Measurements from ENCODE around the gene NDRG3.
A peak's percentile ranks its signal among the peaks of the same experiment; 100 is the strongest.

Gene NDRG3

DNA sequence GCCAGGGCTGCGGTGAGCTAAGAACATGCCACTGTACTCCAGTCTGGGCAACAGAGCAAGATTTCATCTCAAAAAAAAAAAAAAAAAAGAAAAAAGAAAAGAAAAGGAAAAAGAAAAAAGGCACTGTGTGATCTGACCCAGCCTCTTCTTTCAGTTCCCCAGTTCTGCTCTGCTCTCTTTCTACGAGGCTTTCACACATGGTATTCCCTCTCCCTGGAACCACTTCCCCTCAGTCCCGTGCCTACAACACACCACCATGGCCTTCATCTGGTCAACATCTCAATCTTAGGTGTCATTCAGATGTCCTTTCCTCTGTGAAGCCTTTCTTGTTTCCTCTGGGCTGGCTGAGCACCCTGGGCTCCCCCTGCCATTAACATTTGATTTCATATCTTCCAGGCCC is 29.9 kb upstream of the NDRG3 start:
- peaks cover 12% of the 10 kb centered on the region for H3K36me3 Mint-ChIP-seq (ENCODE audit: low read depth)
- H3K27ac Mint-ChIP-seq = no peak overlapping the region
- no peaks in the 10 kb centered on the region for H3K9me3 Mint-ChIP-seq
- H3K4me1 Mint-ChIP-seq (ENCODE audit: low read depth) = peaks cover 16% of the 10 kb centered on the region
- H3K27me3 Mint-ChIP-seq = no peaks in the 10 kb centered on the region
- no peak for DNase-seq
- H3K4me3 Mint-ChIP-seq = no peak overlapping the region

DNA sequence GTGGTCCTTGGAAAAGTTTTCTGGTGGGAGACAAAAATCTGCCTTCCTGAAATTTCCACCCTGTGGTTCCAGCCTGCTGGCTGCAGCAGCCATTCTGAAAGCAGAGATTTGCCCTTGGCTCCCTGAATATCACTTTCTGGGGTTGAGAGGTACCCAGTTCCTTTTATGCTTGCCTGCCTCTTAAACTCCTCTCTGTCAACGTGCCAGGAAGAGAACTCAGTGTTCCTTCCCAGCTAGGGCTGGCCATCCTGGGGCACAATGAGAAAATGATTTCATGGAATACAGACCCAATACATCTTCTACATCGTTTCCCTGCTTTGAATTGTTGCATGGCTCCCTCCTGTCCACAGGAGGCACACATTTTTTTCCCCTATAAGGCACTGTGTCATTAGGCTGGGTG is 29.3 kb upstream of the NDRG3 start:
- H3K27me3 Mint-ChIP-seq = no peaks in the 10 kb centered on the region
- DNase-seq = no peak
- H3K9me3 Mint-ChIP-seq = no peaks in the 10 kb centered on the region
- H3K4me1 Mint-ChIP-seq (ENCODE audit: low read depth) = peaks cover 19% of the 10 kb centered on the region
- H3K36me3 Mint-ChIP-seq (ENCODE audit: low read depth) = peaks cover 18% of the 10 kb centered on the region
- peak overlapping the region; percentile 48 for H3K4me3 Mint-ChIP-seq
- H3K27ac Mint-ChIP-seq = peak overlapping the region; percentile 60

DNA sequence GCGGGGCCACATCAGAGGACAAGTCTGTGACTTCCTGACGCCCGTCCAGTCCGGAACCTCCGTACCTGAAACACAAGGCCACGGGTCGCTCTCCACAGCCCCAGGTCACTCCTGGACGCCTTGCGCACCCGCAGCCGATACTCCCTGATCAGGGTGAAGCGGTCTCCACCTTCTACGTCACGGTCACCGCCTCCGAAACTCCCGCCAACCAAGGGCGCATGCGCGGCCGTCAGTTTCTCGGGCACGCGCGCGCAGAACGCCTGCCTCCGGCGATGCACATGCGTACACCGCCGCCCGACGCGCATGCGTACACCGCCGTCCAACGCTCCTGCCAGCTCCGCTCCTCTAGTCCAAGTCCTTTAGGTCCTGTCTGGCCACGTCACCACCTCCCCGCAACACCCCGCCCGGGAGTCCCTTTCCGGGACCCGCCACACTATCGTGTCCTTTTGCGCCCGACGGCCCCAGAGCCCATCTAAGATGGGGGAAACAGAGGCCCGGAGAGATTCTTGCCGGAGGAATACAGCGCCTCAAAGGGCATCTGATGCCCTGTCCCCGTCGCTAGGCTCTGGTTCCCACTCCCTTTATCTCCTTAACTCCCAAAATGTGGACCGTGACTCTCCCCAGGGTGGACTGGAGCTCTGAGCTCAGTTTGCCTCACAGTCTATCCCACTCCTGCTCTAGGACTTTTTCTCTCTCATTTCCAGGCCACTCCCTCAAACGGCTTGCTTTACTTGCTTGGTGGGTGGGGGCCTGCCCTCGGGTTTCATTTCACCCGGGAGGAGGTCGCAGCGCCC is 27.9 kb upstream of the NDRG3 start, which contains the start of gene DSN1:
TSS of gene DSN1 (minus strand) at position 167 of the 794 bp plus-strand sequence. CDS start 2,305 bp downstream, outside the sequence.
- Mint-ChIP-seq H3K36me3 (ENCODE audit: low read depth) (peaks cover 21% of the 10 kb centered on the region), H3K27ac (peak within 1 kb of the TSS; percentile 99), H3K4me1 (ENCODE audit: low read depth) (peaks cover 22% of the 10 kb centered on the region), H3K9me3 (no peaks in the 10 kb centered on the region), H3K27me3 (no peaks in the 10 kb centered on the region), H3K4me3 (peak within 1 kb of the TSS; percentile 88)
- DNase-seq = peak; percentile 99

DNA sequence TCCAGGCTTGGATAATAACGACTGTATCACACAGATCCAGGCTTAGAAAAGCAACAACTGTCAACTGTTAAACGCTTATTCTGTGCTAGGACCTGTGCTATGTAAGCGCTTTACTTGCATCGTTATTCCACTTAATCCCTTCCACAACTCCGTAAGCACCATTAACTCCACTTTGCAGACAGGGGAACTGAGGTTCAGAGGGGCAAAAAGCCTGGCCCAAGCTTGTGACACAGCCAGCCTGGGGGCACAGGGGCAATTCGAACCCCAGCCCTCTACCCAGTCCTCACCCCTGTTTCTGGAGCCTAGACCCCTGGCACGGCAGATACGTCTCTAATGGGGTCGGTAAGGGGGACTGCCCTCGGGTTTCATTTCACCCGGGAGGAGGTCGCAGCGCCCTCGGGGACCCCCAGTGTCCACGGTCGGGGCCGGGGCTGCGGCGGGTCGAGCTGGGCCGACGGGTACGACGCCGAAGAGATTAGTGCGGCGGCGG is 27.3 kb upstream of the NDRG3 start:
- Mint-ChIP-seq H3K4me3 (peak overlapping the region; percentile 88), H3K4me1 (ENCODE audit: low read depth) (peaks cover 22% of the 10 kb centered on the region), H3K9me3 (no peaks in the 10 kb centered on the region), H3K36me3 (ENCODE audit: low read depth) (peaks cover 22% of the 10 kb centered on the region), H3K27me3 (no peaks in the 10 kb centered on the region), H3K27ac (peak overlapping the region; percentile 99)
- no peak for DNase-seq

DNA sequence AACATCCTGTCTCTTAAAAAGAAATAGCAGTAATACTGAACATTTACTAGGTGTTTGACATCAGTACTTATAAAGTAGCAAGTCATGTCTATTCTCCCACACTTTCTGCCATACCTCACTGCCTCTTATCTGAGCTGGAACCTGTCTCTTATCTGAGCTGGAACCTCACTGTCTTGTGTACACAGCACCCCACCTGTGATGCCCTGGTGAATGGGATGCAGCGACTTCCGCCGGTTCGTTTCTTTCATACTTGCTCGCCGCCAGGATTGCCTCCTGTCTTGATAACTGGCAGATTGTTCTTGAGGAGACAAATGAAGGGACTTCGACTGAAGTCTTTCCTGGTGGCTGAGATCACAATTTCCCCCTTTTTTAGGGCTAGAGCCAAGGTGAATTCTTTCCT is 24.8 kb upstream of the NDRG3 start:
- peaks cover 22% of the 10 kb centered on the region for H3K4me1 Mint-ChIP-seq (ENCODE audit: low read depth)
- DNase-seq = no peak
- H3K27me3 Mint-ChIP-seq = no peaks in the 10 kb centered on the region
- peaks cover 36% of the 10 kb centered on the region for H3K36me3 Mint-ChIP-seq (ENCODE audit: low read depth)
- peak overlapping the region; percentile 23 for H3K27ac Mint-ChIP-seq
- no peaks in the 10 kb centered on the region for H3K9me3 Mint-ChIP-seq
- no peak overlapping the region for H3K4me3 Mint-ChIP-seq

DNA sequence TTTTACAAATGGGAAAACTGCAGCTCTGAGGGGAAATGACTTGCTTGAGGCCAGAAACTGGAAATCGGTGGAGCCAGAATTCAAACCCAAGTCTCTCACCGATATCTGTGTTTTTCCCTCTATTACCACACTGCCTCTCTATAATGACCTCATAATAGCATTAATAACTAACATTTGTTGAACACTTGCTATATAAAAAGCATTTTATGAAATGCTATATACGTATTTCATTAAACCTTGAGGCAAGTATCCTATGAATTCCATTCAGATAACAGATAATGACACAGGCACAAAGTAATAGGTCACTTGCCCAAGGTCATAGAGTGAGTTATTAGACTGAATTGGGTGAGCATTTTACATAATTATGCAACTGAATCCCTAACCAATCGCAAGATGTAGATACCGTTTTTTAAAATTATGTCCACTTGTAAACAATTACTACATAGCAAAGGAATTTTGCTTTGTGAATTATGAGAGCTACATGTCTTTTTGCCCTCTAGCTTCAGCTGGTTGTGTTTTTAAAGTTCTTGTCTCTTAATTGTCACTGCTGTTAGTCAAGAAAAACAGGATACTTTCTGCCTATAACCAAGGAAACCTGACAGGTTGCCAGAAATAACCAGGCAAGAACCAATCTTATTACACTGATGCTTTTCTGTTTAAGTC is 23.0 kb upstream of the NDRG3 start:
- DNase-seq = no peak
- Mint-ChIP-seq H3K4me3 (no peak overlapping the region), H3K27ac (no peak overlapping the region), H3K27me3 (no peaks in the 10 kb centered on the region), H3K36me3 (ENCODE audit: low read depth) (peaks cover 46% of the 10 kb centered on the region), H3K4me1 (ENCODE audit: low read depth) (peaks cover 17% of the 10 kb centered on the region), H3K9me3 (no peaks in the 10 kb centered on the region)

DNA sequence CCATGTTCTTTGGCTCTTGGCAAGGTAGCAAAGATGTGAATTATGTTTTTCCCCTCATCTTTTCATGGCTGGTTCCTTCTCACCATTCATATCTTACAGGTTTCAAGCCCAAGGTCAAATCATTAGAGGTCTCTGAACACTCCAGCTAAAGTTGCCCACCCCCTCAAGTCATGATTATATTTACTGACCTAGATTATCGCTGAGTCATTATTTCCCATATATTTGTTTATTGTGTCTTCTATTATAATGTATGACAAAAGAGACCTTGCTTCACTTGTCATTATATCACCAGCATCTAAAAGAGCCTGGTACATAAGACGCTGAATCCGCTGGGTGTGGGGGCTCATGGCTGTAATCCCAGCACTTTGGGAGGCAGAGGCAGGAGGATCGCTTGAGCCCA is 15.2 kb upstream of the NDRG3 start:
- H3K4me3 Mint-ChIP-seq = no peak overlapping the region
- no peaks in the 10 kb centered on the region for H3K9me3 Mint-ChIP-seq
- peak overlapping the region; percentile 38 for H3K27ac Mint-ChIP-seq
- DNase-seq = no peak
- H3K27me3 Mint-ChIP-seq = no peaks in the 10 kb centered on the region
- H3K4me1 Mint-ChIP-seq (ENCODE audit: low read depth) = no peaks in the 10 kb centered on the region
- H3K36me3 Mint-ChIP-seq (ENCODE audit: low read depth) = peaks cover 57% of the 10 kb centered on the region

DNA sequence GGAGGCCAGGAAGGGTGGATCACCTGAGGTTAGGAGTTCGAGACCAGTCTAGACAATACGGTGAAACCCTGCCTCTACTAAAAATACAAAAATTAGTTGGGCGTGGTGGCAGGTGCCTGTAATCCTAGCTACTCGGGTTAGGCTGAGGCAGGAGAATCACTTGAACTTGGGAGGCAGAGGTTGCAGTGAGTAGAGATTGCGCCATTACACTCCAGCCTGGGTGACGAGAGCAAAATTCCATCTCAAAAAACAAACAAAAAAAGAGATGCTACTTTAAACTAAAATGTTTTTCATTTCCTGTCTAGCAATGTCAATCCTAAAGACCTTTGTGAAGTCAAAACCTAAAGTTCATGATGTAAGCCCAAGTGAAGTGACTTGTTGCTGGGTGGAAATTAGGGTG is 14.8 kb upstream of the NDRG3 start:
- peaks cover 59% of the 10 kb centered on the region for H3K36me3 Mint-ChIP-seq (ENCODE audit: low read depth)
- no peaks in the 10 kb centered on the region for H3K4me1 Mint-ChIP-seq (ENCODE audit: low read depth)
- no peak overlapping the region for H3K4me3 Mint-ChIP-seq
- H3K9me3 Mint-ChIP-seq = no peaks in the 10 kb centered on the region
- H3K27me3 Mint-ChIP-seq = no peaks in the 10 kb centered on the region
- H3K27ac Mint-ChIP-seq = peak overlapping the region; percentile 38
- peak; percentile 1 for DNase-seq

DNA sequence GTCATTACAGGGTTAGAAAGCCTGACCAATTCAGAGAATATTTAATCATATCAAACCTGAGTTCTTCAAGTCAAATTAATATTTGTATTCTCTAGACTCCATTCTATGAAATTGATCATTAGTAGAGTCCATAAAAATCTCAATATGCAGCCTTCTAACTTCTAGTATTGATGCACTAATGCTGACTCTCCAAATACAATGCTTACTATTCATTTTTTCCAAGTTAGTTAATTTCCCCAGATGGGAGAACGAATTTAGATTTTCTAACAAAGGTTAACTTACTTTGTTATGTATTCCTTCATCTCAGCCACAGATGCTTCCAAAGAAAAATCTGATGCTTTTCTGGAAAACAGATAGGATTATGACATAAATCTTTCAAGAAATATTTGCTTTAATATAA is 12.4 kb upstream of the NDRG3 start:
- H3K9me3 Mint-ChIP-seq = no peaks in the 10 kb centered on the region
- no peaks in the 10 kb centered on the region for H3K4me1 Mint-ChIP-seq (ENCODE audit: low read depth)
- no peak overlapping the region for H3K4me3 Mint-ChIP-seq
- H3K36me3 Mint-ChIP-seq (ENCODE audit: low read depth) = peaks cover 67% of the 10 kb centered on the region
- no peak overlapping the region for H3K27ac Mint-ChIP-seq
- no peaks in the 10 kb centered on the region for H3K27me3 Mint-ChIP-seq
- DNase-seq = no peak

DNA sequence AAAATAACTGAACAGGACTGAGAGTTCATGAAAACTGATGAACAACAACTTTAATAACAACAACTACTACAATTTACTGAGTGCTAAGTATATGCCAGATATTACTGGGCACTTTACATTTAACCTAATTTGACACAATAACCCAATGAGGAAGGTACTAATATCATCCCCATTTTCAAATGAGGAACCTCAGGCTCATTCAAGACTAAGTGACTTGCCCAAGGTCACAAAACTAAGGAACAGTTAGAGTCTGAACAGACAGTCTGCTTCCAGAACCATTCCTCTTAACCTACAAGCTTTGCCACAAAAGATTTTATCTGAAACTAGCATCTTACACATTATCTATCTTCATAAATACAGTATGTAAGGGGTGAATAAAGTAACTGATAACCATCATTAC is 10.6 kb upstream of the NDRG3 start:
- Mint-ChIP-seq H3K36me3 (ENCODE audit: low read depth) (peaks cover 78% of the 10 kb centered on the region), H3K27me3 (no peaks in the 10 kb centered on the region), H3K4me1 (ENCODE audit: low read depth) (no peaks in the 10 kb centered on the region), H3K9me3 (no peaks in the 10 kb centered on the region), H3K27ac (no peak overlapping the region), H3K4me3 (no peak overlapping the region)
- DNase-seq = no peak

DNA sequence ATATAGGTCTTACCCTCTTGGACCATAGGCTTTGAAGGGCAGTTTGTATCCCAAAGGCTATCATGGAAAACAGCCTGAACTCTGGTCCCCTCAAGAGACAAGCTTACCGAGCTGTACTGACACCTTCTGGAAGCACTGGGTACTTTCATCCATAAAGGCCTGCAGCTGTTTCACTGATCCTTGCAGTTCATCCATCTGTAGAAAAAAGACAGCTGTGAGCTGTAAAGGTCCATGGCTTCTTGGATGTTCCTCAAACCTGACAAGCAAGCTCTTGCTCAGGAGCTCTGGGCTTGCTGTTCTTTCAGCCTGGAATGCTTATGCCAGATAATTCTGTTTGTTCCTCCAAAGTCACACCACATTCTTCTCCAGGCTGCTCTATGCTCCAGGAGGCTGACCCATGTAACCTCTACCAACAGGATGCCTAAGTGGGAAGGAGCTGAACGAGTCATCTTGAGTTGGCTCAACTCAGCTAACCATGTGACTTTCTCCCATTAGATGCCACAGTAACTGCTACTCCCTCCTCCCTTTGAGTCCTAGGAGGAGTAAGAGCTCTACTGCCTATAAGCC is 8.8 kb upstream of the NDRG3 start:
- Mint-ChIP-seq H3K4me1 (ENCODE audit: low read depth) (no peaks in the 10 kb centered on the region), H3K9me3 (no peaks in the 10 kb centered on the region), H3K36me3 (ENCODE audit: low read depth) (peaks cover 79% of the 10 kb centered on the region), H3K27ac (peak overlapping the region; percentile 34), H3K4me3 (no peak overlapping the region), H3K27me3 (no peaks in the 10 kb centered on the region)
- DNase-seq = no peak

DNA sequence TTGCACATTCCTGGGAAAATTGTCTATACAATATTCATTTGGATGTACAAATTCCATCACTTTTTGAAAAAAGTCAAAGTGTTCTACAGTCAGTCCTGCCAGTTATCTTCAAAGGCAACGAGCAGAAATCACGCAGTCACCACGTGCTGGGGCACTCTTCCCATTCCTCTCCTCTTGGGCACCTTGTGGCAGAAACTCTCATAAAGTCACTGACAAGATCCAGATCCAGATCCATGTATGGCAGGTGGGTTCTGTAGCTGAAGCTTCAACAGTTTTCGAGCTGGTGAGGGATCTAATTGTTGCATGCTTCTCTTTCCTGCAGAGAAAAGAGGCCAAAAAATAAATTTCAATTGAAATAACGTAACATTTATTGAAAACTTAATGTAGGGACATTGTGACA is 6.7 kb upstream of the NDRG3 start:
- no peaks in the 10 kb centered on the region for H3K4me1 Mint-ChIP-seq (ENCODE audit: low read depth)
- DNase-seq = no peak
- peaks cover 71% of the 10 kb centered on the region for H3K36me3 Mint-ChIP-seq (ENCODE audit: low read depth)
- no peaks in the 10 kb centered on the region for H3K9me3 Mint-ChIP-seq
- no peak overlapping the region for H3K4me3 Mint-ChIP-seq
- H3K27me3 Mint-ChIP-seq = no peaks in the 10 kb centered on the region
- H3K27ac Mint-ChIP-seq = no peak overlapping the region

DNA sequence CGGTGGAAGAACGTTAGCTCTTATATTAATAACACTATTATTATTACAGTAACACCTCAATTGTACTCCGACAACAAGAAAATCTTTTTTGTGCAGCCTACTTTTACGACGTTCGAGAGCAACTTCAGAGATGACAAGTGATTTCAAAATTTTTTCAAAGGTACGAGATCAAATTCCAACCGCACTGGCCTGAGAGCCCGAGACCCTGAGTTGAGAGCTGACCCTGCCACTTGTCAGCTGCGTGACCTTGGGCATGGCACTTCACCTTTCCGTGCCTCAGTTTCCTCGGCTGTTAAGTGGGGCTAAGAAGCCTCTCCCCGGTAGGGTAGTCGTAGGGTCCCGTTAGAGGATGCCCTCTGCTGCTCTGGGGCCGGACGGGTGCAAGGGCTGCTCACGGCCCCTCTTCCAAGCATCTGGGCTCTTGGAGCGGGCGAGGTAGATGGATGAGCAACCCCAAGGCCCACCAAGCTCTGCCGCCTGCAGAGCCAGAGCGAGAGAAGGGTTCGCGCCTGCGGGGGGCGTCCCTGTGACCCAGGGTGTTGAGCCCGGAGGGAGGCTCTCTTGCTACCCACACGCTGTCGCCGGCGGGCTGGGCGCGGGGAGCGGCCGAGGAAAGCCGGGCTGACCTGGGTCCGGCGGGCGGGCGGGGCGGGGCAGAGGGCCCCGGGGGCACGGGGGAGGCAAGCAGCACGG is 510 bp downstream of the NDRG3 start:
- Mint-ChIP-seq H3K4me1 (ENCODE audit: low read depth) (peaks cover 19% of the 10 kb centered on the region), H3K4me3 (peak overlapping the region; percentile 88), H3K27ac (peak overlapping the region; percentile 85), H3K36me3 (ENCODE audit: low read depth) (peaks cover 15% of the 10 kb centered on the region), H3K27me3 (no peaks in the 10 kb centered on the region), H3K9me3 (no peaks in the 10 kb centered on the region)
- no peak for DNase-seq

DNA sequence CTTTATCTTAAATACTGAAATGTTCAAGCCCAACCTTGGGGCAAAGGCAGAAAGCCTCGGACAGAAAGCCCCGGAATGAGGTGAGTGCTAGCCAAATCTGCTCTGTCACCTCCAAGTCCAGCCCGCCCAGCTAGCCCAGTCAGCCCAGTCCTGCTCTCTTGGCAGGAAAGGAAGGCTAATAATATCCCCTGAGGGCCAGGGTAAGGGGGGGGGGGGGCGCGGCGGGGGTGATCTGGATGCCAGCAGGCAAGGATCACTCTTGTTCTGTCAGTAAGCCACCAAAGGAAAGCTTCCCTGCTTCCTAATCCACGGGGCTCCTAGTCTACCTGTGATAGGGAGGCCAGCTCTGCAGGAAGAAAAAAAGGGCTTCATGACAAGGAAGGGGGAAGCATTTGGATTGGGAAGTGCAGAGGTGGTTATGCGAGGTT is 1.1 kb downstream of the NDRG3 start:
- Mint-ChIP-seq H3K27ac (no peak overlapping the region), H3K4me3 (peak overlapping the region; percentile 88), H3K4me1 (ENCODE audit: low read depth) (peaks cover 19% of the 10 kb centered on the region), H3K9me3 (no peaks in the 10 kb centered on the region), H3K27me3 (no peaks in the 10 kb centered on the region), H3K36me3 (ENCODE audit: low read depth) (peaks cover 11% of the 10 kb centered on the region)
- no peak for DNase-seq
